Subcutaneous abdominal adipose tissue (tissue), 5 donors: ENCODE measurements around the gene LRCH1.
"Not testable (repeated sequence)": the region's sequence is repeated elsewhere in the genome, so short reads cannot be mapped to it uniquely, and the experiment has no call there.

Source experiments
- H3K27ac ChIP-seq: one replicate; pipeline ENCODE4 v1.7.0; 2013; ENCODE audit warnings: low read depth, mild to moderate bottlenecking, inconsistent platforms, low read length, moderate library complexity
- H3K27me3 ChIP-seq, 5 donors: one replicate each; pipeline ENCODE4 v1.7.0; 2013; ENCODE audit warnings: low read length in 5 of 5, inconsistent platforms in 1 of 5; ENCODE audit not compliant: control insufficient read depth in 5 of 5, insufficient read depth in 4 of 5
- H3K36me3 ChIP-seq, 5 donors: one replicate each; pipeline ENCODE4 v1.7.0; 2013; ENCODE audit warnings: low read length in 5 of 5; ENCODE audit not compliant: control insufficient read depth in 5 of 5, insufficient read depth in 5 of 5
- H3K4me1 ChIP-seq, 5 donors: one replicate each; pipeline ENCODE4 v1.7.0; 2013; ENCODE audit warnings: low read length in 5 of 5, mild to moderate bottlenecking in 3 of 5, moderate library complexity in 1 of 5; ENCODE audit not compliant: control insufficient read depth in 5 of 5, insufficient read depth in 5 of 5
- H3K4me3 ChIP-seq, 5 donors: one replicate each; pipeline ENCODE4 v1.7.0; 2013; ENCODE audit warnings: low read length in 5 of 5, low read depth in 1 of 5
- H3K9ac ChIP-seq, 5 donors: one replicate each; pipeline ENCODE4 v1.7.0; 2013; ENCODE audit warnings: low read length in 5 of 5, mild to moderate bottlenecking in 4 of 5, moderate library complexity in 3 of 5
- H3K9me3 ChIP-seq, 5 donors: one replicate each; pipeline ENCODE4 v1.7.0; 2013; ENCODE audit warnings: low read length in 5 of 5; ENCODE audit not compliant: control insufficient read depth in 5 of 5
- donor health status: healthy.
- donor health status: healthy.
- donor health status: healthy.
- donor health status: healthy.
- donor health status: healthy.

LRCH1 gene, protein sequence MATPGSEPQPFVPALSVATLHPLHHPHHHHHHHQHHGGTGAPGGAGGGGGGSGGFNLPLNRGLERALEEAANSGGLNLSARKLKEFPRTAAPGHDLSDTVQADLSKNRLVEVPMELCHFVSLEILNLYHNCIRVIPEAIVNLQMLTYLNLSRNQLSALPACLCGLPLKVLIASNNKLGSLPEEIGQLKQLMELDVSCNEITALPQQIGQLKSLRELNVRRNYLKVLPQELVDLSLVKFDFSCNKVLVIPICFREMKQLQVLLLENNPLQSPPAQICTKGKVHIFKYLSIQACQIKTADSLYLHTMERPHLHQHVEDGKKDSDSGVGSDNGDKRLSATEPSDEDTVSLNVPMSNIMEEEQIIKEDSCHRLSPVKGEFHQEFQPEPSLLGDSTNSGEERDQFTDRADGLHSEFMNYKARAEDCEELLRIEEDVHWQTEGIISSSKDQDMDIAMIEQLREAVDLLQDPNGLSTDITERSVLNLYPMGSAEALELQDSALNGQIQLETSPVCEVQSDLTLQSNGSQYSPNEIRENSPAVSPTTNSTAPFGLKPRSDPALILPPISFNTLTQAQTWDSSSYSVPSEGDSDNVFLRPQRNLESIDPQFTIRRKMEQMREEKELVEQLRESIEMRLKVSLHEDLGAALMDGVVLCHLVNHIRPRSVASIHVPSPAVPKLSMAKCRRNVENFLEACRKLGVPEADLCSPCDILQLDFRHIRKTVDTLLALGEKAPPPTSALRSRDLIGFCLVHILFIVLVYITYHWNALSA

DNA sequence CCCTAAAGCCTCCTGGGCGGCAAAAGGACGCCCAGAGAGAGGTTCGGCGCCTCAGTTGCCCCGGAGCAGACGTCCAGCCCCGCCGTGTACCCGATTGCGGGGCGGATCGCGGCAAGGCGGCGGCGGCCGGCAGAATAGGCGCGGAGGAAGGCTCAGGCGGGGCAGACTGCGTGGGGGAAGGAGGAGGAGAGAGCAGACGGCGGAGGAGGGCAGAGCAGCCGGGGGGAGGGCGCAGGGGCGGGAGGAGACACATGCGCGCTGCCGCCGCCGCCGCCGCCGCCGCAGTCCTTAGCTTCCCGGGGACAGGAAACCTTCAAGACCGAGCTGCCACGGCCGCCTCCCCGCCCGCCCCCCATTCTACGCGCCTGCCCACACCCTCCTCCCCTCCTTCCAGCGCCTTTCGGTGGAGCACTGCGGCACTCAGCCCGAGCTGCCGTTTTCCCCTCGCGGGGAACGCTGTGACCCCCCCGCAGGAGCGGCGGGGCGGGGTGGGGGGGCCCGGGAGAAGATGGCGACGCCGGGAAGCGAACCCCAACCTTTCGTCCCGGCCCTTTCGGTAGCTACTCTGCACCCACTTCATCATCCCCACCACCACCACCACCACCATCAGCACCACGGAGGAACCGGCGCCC, at the start of gene LRCH1:
TSS of gene LRCH1 (plus strand) at position 282 of the 632 bp plus-strand sequence. CDS start at position 509, 227 bp downstream.
- Histone ChIP-seq H3K4me3 (peak within 1 kb of the TSS; percentile 85 to 94 (median 92)), H3K27ac (peak within 1 kb of the TSS; percentile 84), H3K9me3 (no peaks in the 10 kb centered on the region)

GRCh38 chr13:46504036-46504435, 48.9 kb upstream of the LRCH1 start:
- no peak overlapping the region for H3K4me3 ChIP-seq
- no peak overlapping the region for H3K9ac ChIP-seq
- H3K27ac ChIP-seq: no peak overlapping the region
- no peaks in the 10 kb centered on the region for H3K27me3 ChIP-seq
- H3K4me1 ChIP-seq: no peaks in the 10 kb centered on the region
- no peaks in the 10 kb centered on the region for H3K36me3 ChIP-seq
- no peaks in the 10 kb centered on the region for H3K9me3 ChIP-seq

More for the DNA sequence above, at the start of gene LRCH1:
- no peaks in the 10 kb centered on the region for H3K36me3 ChIP-seq
- no peaks in the 10 kb centered on the region for H3K27me3 ChIP-seq
- peaks cover 5 to 42% (median 25%) of the 10 kb centered on the region in 5 donors for H3K4me1 ChIP-seq
- peak within 1 kb of the TSS; percentile 77 to 95 (median 92) for H3K9ac ChIP-seq

DNA sequence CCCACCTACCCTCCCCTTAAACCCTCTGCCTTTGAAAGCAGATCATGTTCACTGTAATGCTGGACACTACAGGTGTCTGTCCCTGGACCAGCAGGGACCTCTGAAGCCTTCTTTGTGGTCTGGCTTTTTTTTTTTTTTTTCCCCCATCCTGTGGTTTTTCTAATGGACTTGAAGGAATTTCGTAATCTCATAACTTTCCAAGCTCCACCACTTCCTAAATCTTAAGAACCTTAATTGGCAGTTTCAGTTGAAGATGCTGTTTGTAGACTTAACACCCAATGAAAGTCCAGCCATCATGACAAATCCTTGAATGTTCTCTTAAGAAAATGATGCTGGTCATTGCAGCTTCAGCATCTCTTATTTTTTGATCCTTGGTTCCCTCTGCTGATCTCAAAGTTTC, 45.0 kb upstream of the LRCH1 start:
- Histone ChIP-seq H3K27ac (no peak overlapping the region), H3K4me1 (no peaks in the 10 kb centered on the region), H3K27me3 (peaks cover 0 to 3% (median 0%) of the 10 kb centered on the region in 5 donors), H3K36me3 (no peaks in the 10 kb centered on the region), H3K4me3 (no peak overlapping the region), H3K9ac (no peak overlapping the region), H3K9me3 (no peaks in the 10 kb centered on the region)

- H3K27ac ChIP-seq: no peak overlapping the region
- H3K9me3 ChIP-seq: no peaks in the 10 kb centered on the region
- H3K4me3 ChIP-seq: no peak overlapping the region
- H3K27me3 ChIP-seq: peaks cover 0 to 3% (median 0%) of the 10 kb centered on the region in 5 donors
- no peak overlapping the region for H3K9ac ChIP-seq
- no peaks in the 10 kb centered on the region for H3K36me3 ChIP-seq
- H3K4me1 ChIP-seq: no peaks in the 10 kb centered on the region
These were observed 43.0 kb upstream of the LRCH1 start for GRCh38 chr13:46509981-46510380.

GRCh38 chr13:46515803-46516202, 37.2 kb upstream of the LRCH1 start:
- no peaks in the 10 kb centered on the region for H3K36me3 ChIP-seq
- H3K4me3 ChIP-seq: no peak overlapping the region
- no peaks in the 10 kb centered on the region for H3K9me3 ChIP-seq
- H3K4me1 ChIP-seq: peaks cover 3 to 34% (median 5%) of the 10 kb centered on the region in 5 donors
- no peak overlapping the region for H3K9ac ChIP-seq
- H3K27me3 ChIP-seq: no peaks in the 10 kb centered on the region
- peak overlapping the region; percentile 38 for H3K27ac ChIP-seq

DNA sequence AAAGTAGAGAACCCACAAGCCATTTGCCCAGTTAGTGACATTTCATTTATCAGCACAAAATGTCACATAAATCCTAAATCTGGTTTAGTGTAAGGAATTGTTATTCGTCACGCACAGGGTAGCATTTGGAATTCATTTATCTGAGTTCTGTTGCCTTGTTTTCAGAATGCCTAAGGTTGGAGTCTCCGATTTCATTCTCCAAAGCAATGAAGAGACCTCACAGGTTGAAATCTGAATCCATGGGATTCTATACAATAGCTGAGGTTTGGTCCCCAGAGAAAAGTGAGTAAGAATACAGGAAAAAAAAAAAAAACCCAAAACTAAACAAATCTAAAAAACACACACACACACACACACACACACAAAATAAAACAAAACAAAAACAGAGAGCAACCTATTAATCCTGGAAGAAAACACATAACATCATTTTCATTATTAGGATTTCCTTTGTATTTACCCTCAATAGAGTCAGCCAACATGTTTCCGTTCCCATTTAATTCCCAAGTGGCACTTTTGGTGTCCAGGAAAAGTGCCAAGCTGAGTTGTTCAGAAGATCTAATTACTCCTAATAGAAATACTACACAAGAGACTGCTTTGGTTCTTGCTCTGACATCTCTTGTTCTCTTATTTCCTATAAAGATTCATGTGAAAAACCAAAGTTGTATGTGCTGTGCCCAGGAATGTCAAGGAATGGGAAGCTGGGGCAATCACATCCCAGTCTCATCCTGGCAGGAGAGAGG, 36.2 kb upstream of the LRCH1 start:
- Histone ChIP-seq H3K4me3 (no peak overlapping the region), H3K36me3 (no peaks in the 10 kb centered on the region), H3K9ac (no peak overlapping the region), H3K27ac (peak overlapping the region; percentile 38), H3K27me3 (no peaks in the 10 kb centered on the region), H3K9me3 (peaks cover 2 to 7% (median 4%) of the 10 kb centered on the region in 5 donors), H3K4me1 (peaks cover 3 to 35% (median 5%) of the 10 kb centered on the region in 5 donors)

GRCh38 chr13:46517748-46518147, 35.2 kb upstream of the LRCH1 start:
- Histone ChIP-seq H3K4me1 (peaks cover 3 to 45% (median 5%) of the 10 kb centered on the region in 5 donors), H3K27ac (peak overlapping the region; percentile 34)
- not testable (repeated sequence) for H3K27me3 ChIP-seq, H3K36me3 ChIP-seq, H3K4me3 ChIP-seq, H3K9me3 ChIP-seq, H3K9ac ChIP-seq

DNA sequence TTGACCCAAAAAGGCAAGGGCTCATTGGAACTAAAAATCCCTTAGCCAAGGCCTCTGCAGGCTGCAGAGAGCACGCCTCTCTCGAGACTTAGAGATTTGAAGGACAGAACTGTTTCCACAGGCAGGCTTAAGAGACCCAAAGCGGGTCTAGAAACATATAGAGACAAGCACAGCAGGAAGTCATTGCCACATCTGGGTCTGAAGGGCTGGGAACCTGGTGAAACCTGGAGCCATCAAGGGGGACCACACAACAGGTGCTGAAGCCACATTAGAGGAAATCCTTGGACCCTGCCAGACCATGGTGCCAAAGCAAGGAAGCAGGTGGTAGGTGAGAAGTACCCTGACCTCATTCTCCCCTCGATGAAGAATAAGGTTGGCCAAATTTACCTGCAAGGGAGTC, 33.8 kb upstream of the LRCH1 start:
- Histone ChIP-seq H3K4me3 (no peak overlapping the region), H3K36me3 (no peaks in the 10 kb centered on the region), H3K9me3 (peaks cover 2 to 7% (median 4%) of the 10 kb centered on the region in 5 donors), H3K27ac (peak overlapping the region; percentile 48), H3K27me3 (no peaks in the 10 kb centered on the region), H3K4me1 (peaks cover 3 to 55% (median 5%) of the 10 kb centered on the region in 5 donors), H3K9ac (no peak overlapping the region)

GRCh38 chr13:46520166-46520565, 32.8 kb upstream of the LRCH1 start:
- no peak overlapping the region for H3K4me3 ChIP-seq
- H3K36me3 ChIP-seq: no peaks in the 10 kb centered on the region

More at GRCh38 chr13:46520166-46520565, 32.8 kb upstream of the LRCH1 start:
- Histone ChIP-seq H3K9me3 (peaks cover 2 to 7% (median 4%) of the 10 kb centered on the region in 5 donors), H3K9ac (no peak overlapping the region), H3K4me1 (peaks cover 3 to 57% (median 5%) of the 10 kb centered on the region in 5 donors), H3K27ac (peak overlapping the region; percentile 48), H3K27me3 (no peaks in the 10 kb centered on the region)
